Mesenchymal stem cell (in vitro differentiated cells and primary cell): Measurements from ENCODE around the gene PARN.

Experiments
- DNase-seq: peaks from one replicate; pipeline ENCODE4 v3.0.0-alpha.2; 2013
- H2AFZ ChIP-seq: one replicate; pipeline ENCODE4 v1.6.1; 2013; ENCODE audit warnings: low read depth, mild to moderate bottlenecking, control low read depth, inconsistent platforms, low read length, moderate library complexity
- H2AK5ac ChIP-seq: 2 replicates; pipeline ENCODE4 v1.6.1; 2013; ENCODE audit warnings: low read length, moderate library complexity, mild to moderate bottlenecking, inconsistent platforms; ENCODE audit not compliant: severe bottlenecking
- H2BK120ac ChIP-seq: one replicate; pipeline ENCODE4 v1.6.1; 2013; ENCODE audit warnings: low read depth, mild to moderate bottlenecking, inconsistent platforms, low read length, moderate library complexity
- H2BK12ac ChIP-seq, 2 experiments: one replicate each; pipeline ENCODE4 v1.6.1; 2013; ENCODE audit warnings: inconsistent platforms in 2 of 2, low read length in 2 of 2, mild to moderate bottlenecking in 2 of 2, moderate library complexity in 2 of 2, control low read depth in 1 of 2
- H2BK15ac ChIP-seq: one replicate; pipeline ENCODE4 v1.6.1; 2013; ENCODE audit warnings: mild to moderate bottlenecking, low read depth, inconsistent platforms; ENCODE audit not compliant: poor library complexity, severe bottlenecking
- H2BK5ac ChIP-seq: 2 replicates; pipeline ENCODE4 v1.6.1; 2013; ENCODE audit warnings: low read depth, mild to moderate bottlenecking, low read length, control low read depth, inconsistent platforms; ENCODE audit not compliant: poor library complexity, severe bottlenecking
- H3K14ac ChIP-seq, 2 experiments: one replicate each; pipeline ENCODE4 v1.6.1; 2013; ENCODE audit warnings: inconsistent platforms in 2 of 2, low read length in 2 of 2, control low read depth in 1 of 2, mild to moderate bottlenecking in 1 of 2, moderate library complexity in 1 of 2
- H3K18ac ChIP-seq, 2 experiments: one replicate each; pipeline ENCODE4 v1.6.1; 2013; ENCODE audit warnings: inconsistent platforms in 2 of 2, low read length in 2 of 2, control low read depth in 1 of 2, low read depth in 1 of 2, mild to moderate bottlenecking in 1 of 2
- H3K23ac ChIP-seq, 2 experiments: one replicate each; pipeline ENCODE4 v1.6.1; 2013; ENCODE audit warnings: inconsistent platforms in 2 of 2, low read length in 2 of 2, mild to moderate bottlenecking in 2 of 2, moderate library complexity in 2 of 2, control low read depth in 1 of 2
- H3K27ac ChIP-seq: 2 replicates; pipeline ENCODE4 v1.5.1; 2013; ENCODE audit warnings: mild to moderate bottlenecking, moderate library complexity, low read length, control low read depth, inconsistent platforms; ENCODE audit not compliant: poor library complexity, severe bottlenecking
- H3K27me3 ChIP-seq, 2 experiments: 2 replicates each; pipeline versions ENCODE4 v1.6.1 to v1.7.0; 2013; ENCODE audit warnings: low read length in 2 of 2, mild to moderate bottlenecking in 2 of 2, moderate library complexity in 2 of 2, control low read depth in 1 of 2, inconsistent platforms in 1 of 2; ENCODE audit not compliant: control insufficient read depth in 1 of 2, insufficient read depth in 1 of 2
- H3K36me3 ChIP-seq, 2 experiments: 2 replicates each; pipeline versions ENCODE4 v1.6.1 to v1.7.0; 2013; ENCODE audit warnings: low read length in 2 of 2, control low read depth in 1 of 2, inconsistent platforms in 1 of 2, low read depth in 1 of 2, mild to moderate bottlenecking in 1 of 2; ENCODE audit not compliant: insufficient read depth in 2 of 2, control insufficient read depth in 1 of 2
- H3K4ac ChIP-seq, 2 experiments: one replicate each; pipeline ENCODE4 v1.6.1; 2013; ENCODE audit warnings: inconsistent platforms in 2 of 2, low read length in 2 of 2, mild to moderate bottlenecking in 2 of 2, moderate library complexity in 2 of 2, control low read depth in 1 of 2, low read depth in 1 of 2
- H3K4me1 ChIP-seq: 2 replicates; pipeline ENCODE4 v1.6.1; 2013; ENCODE audit warnings: low read depth, low read length, control low read depth; ENCODE audit not compliant: control insufficient read depth, insufficient read depth
- H3K4me2 ChIP-seq: 2 replicates; pipeline ENCODE4 v1.6.1; 2013; ENCODE audit warnings: low read length, mild to moderate bottlenecking, inconsistent platforms; ENCODE audit not compliant: poor library complexity, severe bottlenecking
- H3K4me3 ChIP-seq, 2 experiments: 2 replicates each; pipeline versions ENCODE4 v1.5.1 to v1.7.0; 2013; ENCODE audit warnings: low read length in 2 of 2, mild to moderate bottlenecking in 2 of 2, control low read depth in 1 of 2, low read depth in 1 of 2; ENCODE audit not compliant: insufficient read depth in 1 of 2
- H3K79me1 ChIP-seq: replicated peaks from 2 replicates; pipeline ENCODE4 v1.6.1; 2013; ENCODE audit warnings: mild to moderate bottlenecking, control low read depth, low read length, inconsistent platforms; ENCODE audit not compliant: poor library complexity, severe bottlenecking
- H3K9ac ChIP-seq: 2 replicates; pipeline ENCODE4 v1.7.0; 2013; ENCODE audit warnings: mild to moderate bottlenecking, low read length, moderate library complexity
- H3K9me3 ChIP-seq: 2 replicates; pipeline ENCODE4 v1.7.0; 2013; ENCODE audit warnings: mild to moderate bottlenecking, low read length; ENCODE audit not compliant: control insufficient read depth
- H4K8ac ChIP-seq: one replicate; pipeline ENCODE4 v1.6.1; 2013; ENCODE audit warnings: inconsistent platforms, mild to moderate bottlenecking, low read length, moderate library complexity
- H4K91ac ChIP-seq: one replicate; pipeline ENCODE4 v1.6.1; 2013; ENCODE audit warnings: mild to moderate bottlenecking, low read length, inconsistent platforms
- WGBS: methylation state at CpG from one replicate; pipeline ENCODE4 v1.1.7; 2013; ENCODE audit warnings: mixed read lengths; 5-methylcytosine and 5-hydroxymethylcytosine counted together

Gene PARN

DNA sequence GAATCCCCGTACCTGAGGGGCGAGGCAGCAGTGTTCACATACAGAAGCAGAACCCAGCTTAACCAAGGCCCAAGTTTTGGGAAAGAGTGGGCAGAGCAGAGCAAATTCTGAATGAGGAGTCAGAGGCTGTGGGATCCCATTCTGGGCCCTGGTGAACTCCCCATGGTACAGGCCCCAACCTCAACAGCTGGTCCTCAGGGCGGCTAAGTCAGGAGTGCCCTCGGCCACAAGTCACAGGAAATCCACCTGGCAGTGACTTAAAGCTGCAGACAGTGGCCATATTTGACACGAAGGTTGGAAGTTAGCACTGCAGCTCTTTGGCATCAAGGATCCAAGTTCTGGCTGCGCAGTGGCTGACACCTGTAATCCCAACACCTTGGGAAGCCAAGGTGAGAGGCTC lies 237.1 kb downstream of the PARN start:
- WGBS, result 90% methylated on average over 6 of the region's 6 CpGs

DNA sequence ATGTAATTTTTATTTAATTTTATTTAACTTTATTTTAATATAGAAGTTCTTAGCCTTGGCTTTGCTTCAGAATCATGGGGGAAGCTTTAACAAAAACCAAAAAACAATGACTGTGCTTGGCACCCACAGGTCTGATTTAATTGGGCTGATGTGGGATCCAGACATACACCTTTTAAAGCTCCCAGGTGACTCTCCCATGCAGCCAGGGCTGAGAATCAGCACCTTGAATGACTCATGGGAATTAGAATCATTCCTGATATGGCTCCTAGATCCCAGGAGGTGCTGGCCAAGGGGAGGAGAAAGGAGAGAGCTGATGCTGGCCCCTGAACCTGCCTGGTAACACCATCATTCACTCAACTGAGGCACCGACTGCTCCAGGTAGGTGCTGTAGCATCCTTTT lies 240.7 kb downstream of the PARN start:
- Histone ChIP-seq H2BK12ac (no peak overlapping the region), H2AFZ (no peak overlapping the region), H3K4ac (no peak overlapping the region), H3K9me3 (no peaks in the 10 kb centered on the region), H3K27me3 (peaks cover 0 to 5% of the 10 kb centered on the region in 2 experiments), H3K79me1 (no peaks in the 10 kb centered on the region), H3K4me1 (peaks cover 3% of the 10 kb centered on the region), H3K36me3 (no peaks in the 10 kb centered on the region), H2BK15ac (no peak overlapping the region), H3K23ac (no peak overlapping the region), H4K8ac (no peak overlapping the region), H2AK5ac (peak overlapping the region; percentile 69), H3K4me3 (no peak overlapping the region), H4K91ac (no peak overlapping the region), H3K27ac (no peak overlapping the region), H3K18ac (no peak overlapping the region), H2BK120ac (no peak overlapping the region), H2BK5ac (no peak overlapping the region), H3K9ac (no peak overlapping the region), H3K4me2 (no peak overlapping the region), H3K14ac (no peak overlapping the region)
- DNase-seq, result no peak
- 85% methylated on average over 1 of the region's 1 CpG for WGBS

More for the DNA sequence above, 237.1 kb downstream of the PARN start:
- Histone ChIP-seq H3K4me3 (no peak overlapping the region), H2BK12ac (no peak overlapping the region), H4K8ac (no peak overlapping the region), H3K9me3 (no peaks in the 10 kb centered on the region), H3K14ac (no peak overlapping the region), H3K18ac (no peak overlapping the region), H3K23ac (no peak overlapping the region), H3K27ac (no peak overlapping the region), H3K9ac (no peak overlapping the region), H2BK120ac (no peak overlapping the region), H2AFZ (no peak overlapping the region), H3K4me2 (no peak overlapping the region), H2BK15ac (no peak overlapping the region), H3K27me3 (peaks cover 0 to 5% of the 10 kb centered on the region in 2 experiments), H3K4ac (no peak overlapping the region), H3K36me3 (no peaks in the 10 kb centered on the region), H3K79me1 (no peaks in the 10 kb centered on the region), H2AK5ac (no peak overlapping the region), H2BK5ac (no peak overlapping the region), H3K4me1 (peaks cover 3% of the 10 kb centered on the region), H4K91ac (no peak overlapping the region)
- no peak for DNase-seq

- Histone ChIP-seq H3K36me3 (no peaks in the 10 kb centered on the region), H2AFZ (no peak overlapping the region), H3K4me2 (no peak overlapping the region), H4K8ac (no peak overlapping the region), H3K4me1 (peaks cover 3% of the 10 kb centered on the region), H3K27ac (no peak overlapping the region), H3K79me1 (no peaks in the 10 kb centered on the region), H3K14ac (no peak overlapping the region), H3K27me3 (peaks cover 0 to 5% of the 10 kb centered on the region in 2 experiments), H2BK5ac (no peak overlapping the region), H3K4me3 (no peak overlapping the region), H2BK120ac (no peak overlapping the region), H3K9ac (no peak overlapping the region), H2AK5ac (no peak overlapping the region), H3K18ac (no peak overlapping the region), H2BK12ac (no peak overlapping the region), H3K4ac (no peak overlapping the region), H2BK15ac (no peak overlapping the region), H4K91ac (no peak overlapping the region), H3K9me3 (no peaks in the 10 kb centered on the region), H3K23ac (no peak overlapping the region)
- WGBS, result 93% methylated on average over 7 of the region's 7 CpGs
- DNase-seq, result no peak
These were observed 241.8 kb downstream of the PARN start for GRCh38 chr16:14388243-14388642.

- H3K9me3 ChIP-seq, result no peaks in the 10 kb centered on the region
- no peak overlapping the region for H3K18ac ChIP-seq
- H3K27me3 ChIP-seq, result peaks cover 0 to 5% of the 10 kb centered on the region in 2 experiments
- H3K4me2 ChIP-seq, result no peak overlapping the region
- H4K8ac ChIP-seq, result no peak overlapping the region
- no peak overlapping the region for H3K4ac ChIP-seq
- H4K91ac ChIP-seq, result no peak overlapping the region
- H2BK120ac ChIP-seq, result no peak overlapping the region
- no peak for DNase-seq
- H2AFZ ChIP-seq, result no peak overlapping the region
- no peak overlapping the region for H3K14ac ChIP-seq
- no peak overlapping the region for H3K23ac ChIP-seq
- H2BK12ac ChIP-seq, result no peak overlapping the region
- peaks cover 3% of the 10 kb centered on the region for H3K4me1 ChIP-seq
- no peak overlapping the region for H3K27ac ChIP-seq
- no peak overlapping the region for H3K4me3 ChIP-seq
- H3K9ac ChIP-seq, result no peak overlapping the region
- WGBS, result 86% methylated on average over 3 of the region's 3 CpGs
- H3K79me1 ChIP-seq, result no peaks in the 10 kb centered on the region
- H2AK5ac ChIP-seq, result no peak overlapping the region
- H3K36me3 ChIP-seq, result no peaks in the 10 kb centered on the region
- no peak overlapping the region for H2BK5ac ChIP-seq
- no peak overlapping the region for H2BK15ac ChIP-seq
These were observed 243.9 kb downstream of the PARN start for GRCh38 chr16:14386115-14386514.
